ENCODE measurements around the gene FAM83E. TPM values are rescaled to one million over a fixed set of nuclear protein-coding genes. Genes with fewer than 3 reads are reported as not detected.
"Not testable (repeated sequence)": the region's sequence is repeated elsewhere in the genome, so short reads cannot be mapped to it uniquely, and the experiment has no call there.

The FAM83E gene
- polyA plus RNA-seq, 6 donors from 2014 or later = 0.18 TPM; not detected in 5

DNA sequence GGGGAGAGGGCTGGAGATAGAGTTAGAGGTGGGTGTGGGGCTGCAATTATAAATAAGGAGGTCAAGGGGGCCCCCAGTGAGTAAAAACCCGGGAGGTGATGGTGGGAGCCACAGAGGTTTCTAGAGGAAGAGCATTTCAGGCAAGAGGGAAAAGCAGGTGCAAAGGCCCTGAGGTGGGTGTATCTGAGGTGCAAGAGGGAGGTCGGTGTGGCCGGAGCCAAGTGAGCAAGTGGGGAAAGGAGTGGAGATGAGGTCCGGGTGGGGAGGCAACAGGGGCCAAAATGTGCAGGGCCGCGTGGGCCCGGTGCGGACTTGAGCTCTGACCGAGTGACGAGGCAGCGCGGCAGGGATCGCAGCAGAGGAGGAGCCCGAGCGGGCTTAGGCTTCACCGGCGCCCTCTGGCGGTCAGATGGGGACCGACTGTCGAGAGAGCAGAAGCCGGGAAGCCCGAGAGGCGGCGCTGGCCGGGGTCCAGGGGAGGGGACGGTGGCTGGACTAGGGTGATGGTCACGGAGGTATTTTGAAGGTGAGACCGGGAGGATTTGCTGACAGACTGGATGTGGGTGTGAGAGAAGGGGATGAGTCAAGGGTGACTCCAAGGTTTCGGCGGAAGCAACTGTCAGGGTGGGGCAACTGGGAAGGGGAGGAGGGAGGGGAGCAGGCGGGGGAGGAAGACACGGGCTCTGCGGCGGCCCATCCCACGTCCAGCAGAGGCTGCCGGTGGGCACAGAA, 26.0 kb downstream of the FAM83E start:
- H3K4me3 Mint-ChIP-seq = peak overlapping the region in 7 of 8 donors; percentile 15 to 91 (median 68)
- H3K4me1 Mint-ChIP-seq = peaks cover 13 to 17% (median 15%) of the 10 kb centered on the region in 3 donors
- H3K27ac Mint-ChIP-seq = peak overlapping the region in 2 of 6 donors; percentile 56 to 76
- H3K36me3 Mint-ChIP-seq = no peaks in the 10 kb centered on the region
- H3K27me3 Mint-ChIP-seq = peaks cover 10 to 56% (median 26%) of the 10 kb centered on the region in 3 donors
- DNase-seq = peak; percentile 77
- peaks cover 0 to 6% (median 4%) of the 10 kb centered on the region in 7 donors for H3K9me3 Mint-ChIP-seq
- ATAC-seq (ENCODE audit: low read depth in 2 of 2) = peak; percentile 88 to 89

DNA sequence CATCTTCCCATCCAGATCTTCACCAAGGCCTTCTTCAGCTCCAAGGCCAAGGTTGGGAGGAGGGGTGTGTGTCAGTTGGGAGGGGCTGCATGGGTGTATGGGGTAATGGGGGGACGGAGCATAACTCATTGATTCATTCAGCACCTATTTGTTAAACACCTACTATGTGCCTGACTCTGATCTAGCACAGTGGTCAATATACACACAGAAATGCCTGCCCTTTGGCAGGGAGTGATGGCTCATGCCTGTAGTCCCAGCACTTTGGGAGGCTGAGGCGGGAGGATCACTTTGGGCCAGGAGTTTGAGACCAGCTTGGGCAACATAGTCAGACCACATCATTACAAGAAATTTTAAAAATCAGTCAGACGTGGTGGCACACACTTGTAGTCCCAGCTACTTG, 27.5 kb downstream of the FAM83E start:
- peaks cover 10 to 56% (median 26%) of the 10 kb centered on the region in 3 donors for H3K27me3 Mint-ChIP-seq
- DNase-seq (no peak), ATAC-seq (ENCODE audit: low read depth in 2 of 2) (no peak)
- peak overlapping the region in 1 of 8 donors; percentile 16 for H3K4me3 Mint-ChIP-seq
- peaks cover 0 to 6% (median 4%) of the 10 kb centered on the region in 7 donors for H3K9me3 Mint-ChIP-seq
- H3K4me1 Mint-ChIP-seq = peaks cover 13 to 17% (median 15%) of the 10 kb centered on the region in 3 donors
- H3K36me3 Mint-ChIP-seq = no peaks in the 10 kb centered on the region
- H3K27ac Mint-ChIP-seq = no peak overlapping the region

GRCh38 chr19:48582168-48582567, 32.7 kb downstream of the FAM83E start:
- DNase-seq (no peak), ATAC-seq (ENCODE audit: low read depth in 2 of 2) (no peak)
- Mint-ChIP-seq H3K9me3 (peaks cover 0 to 6% (median 4%) of the 10 kb centered on the region in 7 donors), H3K4me3 (no peak overlapping the region), H3K27ac (peak overlapping the region in 1 of 6 donors; percentile 58), H3K4me1 (peaks cover 6 to 7% (median 6%) of the 10 kb centered on the region in 3 donors), H3K36me3 (no peaks in the 10 kb centered on the region), H3K27me3 (peaks cover 4 to 23% (median 8%) of the 10 kb centered on the region in 3 donors)

GRCh38 chr19:48578891-48579290, 36.0 kb downstream of the FAM83E start:
- H3K4me1 Mint-ChIP-seq = peaks cover 0 to 8% (median under 1%) of the 10 kb centered on the region in 3 donors
- no peaks in the 10 kb centered on the region for H3K9me3 Mint-ChIP-seq
- peaks cover 0 to 6% (median 4%) of the 10 kb centered on the region in 3 donors for H3K27me3 Mint-ChIP-seq
- DNase-seq (no peak), ATAC-seq (ENCODE audit: low read depth in 2 of 2) (no peak)
- no peaks in the 10 kb centered on the region for H3K36me3 Mint-ChIP-seq
- H3K4me3 Mint-ChIP-seq = no peak overlapping the region
- H3K27ac Mint-ChIP-seq = no peak overlapping the region

DNA sequence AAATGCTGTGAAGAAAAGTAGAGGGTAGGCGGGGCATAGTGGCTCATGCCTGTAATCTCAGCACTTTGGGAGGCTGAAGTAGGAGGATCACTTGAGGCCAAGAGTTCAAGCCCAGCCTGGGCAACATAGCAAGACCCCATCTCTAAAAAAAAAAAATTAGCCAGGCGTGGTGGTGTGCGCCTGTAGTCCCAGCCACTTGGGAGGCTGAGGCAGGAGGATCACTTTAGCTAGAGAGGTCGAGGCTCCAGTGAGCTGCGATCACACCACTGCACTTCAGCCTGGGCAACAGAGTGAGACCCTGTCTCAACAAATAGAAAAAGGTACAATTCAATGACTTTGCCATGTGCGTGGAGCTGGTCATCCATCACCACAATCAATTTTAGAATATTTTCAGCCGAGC, 37.0 kb downstream of the FAM83E start:
- ATAC-seq (ENCODE audit: low read depth in 2 of 2); H3K9me3 Mint-ChIP-seq; H3K27ac Mint-ChIP-seq; H3K4me1 Mint-ChIP-seq; H3K4me3 Mint-ChIP-seq; DNase-seq; H3K36me3 Mint-ChIP-seq; H3K27me3 Mint-ChIP-seq: not testable (repeated sequence)

- ATAC-seq (ENCODE audit: low read depth in 2 of 2) = no peak
- H3K9me3 Mint-ChIP-seq = no peaks in the 10 kb centered on the region
- peak overlapping the region in 1 of 8 donors; percentile 25 for H3K4me3 Mint-ChIP-seq
- no peak for DNase-seq
- H3K27me3 Mint-ChIP-seq = peaks cover 0 to 19% (median 4%) of the 10 kb centered on the region in 3 donors
- H3K36me3 Mint-ChIP-seq = no peaks in the 10 kb centered on the region
- H3K4me1 Mint-ChIP-seq = peaks cover 0 to 7% (median 0%) of the 10 kb centered on the region in 3 donors
- peak overlapping the region in 1 of 6 donors; percentile 20 for H3K27ac Mint-ChIP-seq
Observed at GRCh38 chr19:48575931-48576622, 38.8 kb downstream of the FAM83E start.

GRCh38 chr19:48573163-48573505, 41.7 kb downstream of the FAM83E start:
- peaks cover 4 to 21% (median 7%) of the 10 kb centered on the region in 3 donors for H3K27me3 Mint-ChIP-seq
- ATAC-seq (ENCODE audit: low read depth in 2 of 2) (no peak), DNase-seq (no peak)
- no peaks in the 10 kb centered on the region for H3K36me3 Mint-ChIP-seq
- no peaks in the 10 kb centered on the region for H3K9me3 Mint-ChIP-seq
- H3K4me3 Mint-ChIP-seq = no peak overlapping the region
- peaks cover 0 to 7% (median 0%) of the 10 kb centered on the region in 3 donors for H3K4me1 Mint-ChIP-seq
- no peak overlapping the region for H3K27ac Mint-ChIP-seq

DNA sequence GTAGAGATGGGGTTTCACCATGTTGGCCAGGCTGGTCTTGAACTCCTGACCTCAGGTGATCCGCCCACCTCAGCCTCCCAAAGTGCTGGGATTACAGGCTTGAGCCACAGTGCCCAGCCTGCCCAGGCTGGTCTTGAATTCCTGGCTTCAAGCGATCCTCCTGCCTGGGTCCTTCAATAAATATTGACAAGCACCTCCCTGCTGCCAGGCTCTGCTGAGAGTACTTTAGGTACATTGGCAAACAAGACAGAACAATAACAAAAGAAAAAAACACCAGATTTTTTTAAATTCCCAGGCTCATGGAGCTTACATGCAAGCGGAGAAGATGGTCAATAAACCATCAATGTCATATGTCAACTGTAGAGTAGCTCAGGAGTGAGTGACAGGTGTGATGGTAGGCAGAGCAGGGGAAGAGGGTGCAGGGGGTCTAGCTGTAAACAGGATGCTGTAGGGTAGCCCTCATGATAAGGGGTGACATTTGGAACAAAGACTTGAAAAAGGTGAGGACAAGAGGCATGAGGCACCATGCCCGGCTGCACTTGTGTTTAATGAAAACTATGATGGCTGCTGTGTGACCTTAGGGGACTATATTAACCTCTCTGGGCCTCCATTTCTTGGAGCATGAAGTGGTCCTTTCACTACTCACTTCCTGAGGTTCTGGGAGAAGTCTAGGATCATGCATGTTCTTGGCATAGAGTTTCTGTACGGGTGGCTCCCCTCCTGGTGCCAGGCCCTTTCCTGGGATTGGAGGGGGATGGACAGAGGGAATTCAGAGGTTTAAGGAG, 43.3 kb downstream of the FAM83E start:
- no peaks in the 10 kb centered on the region for H3K36me3 Mint-ChIP-seq
- DNase-seq (no peak), ATAC-seq (ENCODE audit: low read depth in 2 of 2) (no peak)
- peak overlapping the region in 2 of 6 donors; percentile 57 to 75 for H3K27ac Mint-ChIP-seq
- H3K4me1 Mint-ChIP-seq = peaks cover 0 to 9% (median 0%) of the 10 kb centered on the region in 3 donors
- H3K27me3 Mint-ChIP-seq = peaks cover 8 to 37% (median 22%) of the 10 kb centered on the region in 3 donors
- no peaks in the 10 kb centered on the region for H3K9me3 Mint-ChIP-seq
- no peak overlapping the region for H3K4me3 Mint-ChIP-seq

GRCh38 chr19:48569814-48570213, 45.1 kb downstream of the FAM83E start:
- H3K27ac Mint-ChIP-seq = peak overlapping the region in 1 of 6 donors; percentile 26
- DNase-seq = no peak
- peaks cover 0 to 13% (median 0%) of the 10 kb centered on the region in 3 donors for H3K4me1 Mint-ChIP-seq
- no peak overlapping the region for H3K4me3 Mint-ChIP-seq
- no peaks in the 10 kb centered on the region for H3K36me3 Mint-ChIP-seq
- H3K9me3 Mint-ChIP-seq = no peaks in the 10 kb centered on the region
- H3K27me3 Mint-ChIP-seq = peaks cover 8 to 41% (median 22%) of the 10 kb centered on the region in 3 donors
- no peak for ATAC-seq (ENCODE audit: low read depth in 2 of 2)

- H3K9me3 Mint-ChIP-seq = no peaks in the 10 kb centered on the region
Observed at GRCh38 chr19:48568345-48568886, 46.5 kb downstream of the FAM83E start.

GRCh38 chr19:48565090-48565489, 49.8 kb downstream of the FAM83E start:
- DNase-seq (no peak), ATAC-seq (ENCODE audit: low read depth in 2 of 2) (no peak)
- H3K27ac Mint-ChIP-seq = peak overlapping the region in 1 of 6 donors; percentile 70
- H3K4me1 Mint-ChIP-seq = peaks cover 0 to 18% (median 4%) of the 10 kb centered on the region in 3 donors
- no peaks in the 10 kb centered on the region for H3K36me3 Mint-ChIP-seq
- H3K4me3 Mint-ChIP-seq = no peak overlapping the region
- H3K9me3 Mint-ChIP-seq = no peaks in the 10 kb centered on the region
- H3K27me3 Mint-ChIP-seq = peaks cover 8 to 28% (median 22%) of the 10 kb centered on the region in 3 donors

More at GRCh38 chr19:48568345-48568886, 46.5 kb downstream of the FAM83E start:
- peak overlapping the region in 1 of 6 donors; percentile 79 for H3K27ac Mint-ChIP-seq
- ATAC-seq (ENCODE audit: low read depth in 2 of 2) (no peak), DNase-seq (no peak)
- H3K36me3 Mint-ChIP-seq = no peaks in the 10 kb centered on the region
- peaks cover 0 to 15% (median 1%) of the 10 kb centered on the region in 3 donors for H3K4me1 Mint-ChIP-seq
- no peak overlapping the region for H3K4me3 Mint-ChIP-seq
- peaks cover 8 to 41% (median 22%) of the 10 kb centered on the region in 3 donors for H3K27me3 Mint-ChIP-seq
